Measurements from ENCODE around the gene ITPK1.

GRCh38 chr14:92928961-92929688, 186.6 kb downstream of the ITPK1 start:
- TF ChIP-seq, protein P1, sequence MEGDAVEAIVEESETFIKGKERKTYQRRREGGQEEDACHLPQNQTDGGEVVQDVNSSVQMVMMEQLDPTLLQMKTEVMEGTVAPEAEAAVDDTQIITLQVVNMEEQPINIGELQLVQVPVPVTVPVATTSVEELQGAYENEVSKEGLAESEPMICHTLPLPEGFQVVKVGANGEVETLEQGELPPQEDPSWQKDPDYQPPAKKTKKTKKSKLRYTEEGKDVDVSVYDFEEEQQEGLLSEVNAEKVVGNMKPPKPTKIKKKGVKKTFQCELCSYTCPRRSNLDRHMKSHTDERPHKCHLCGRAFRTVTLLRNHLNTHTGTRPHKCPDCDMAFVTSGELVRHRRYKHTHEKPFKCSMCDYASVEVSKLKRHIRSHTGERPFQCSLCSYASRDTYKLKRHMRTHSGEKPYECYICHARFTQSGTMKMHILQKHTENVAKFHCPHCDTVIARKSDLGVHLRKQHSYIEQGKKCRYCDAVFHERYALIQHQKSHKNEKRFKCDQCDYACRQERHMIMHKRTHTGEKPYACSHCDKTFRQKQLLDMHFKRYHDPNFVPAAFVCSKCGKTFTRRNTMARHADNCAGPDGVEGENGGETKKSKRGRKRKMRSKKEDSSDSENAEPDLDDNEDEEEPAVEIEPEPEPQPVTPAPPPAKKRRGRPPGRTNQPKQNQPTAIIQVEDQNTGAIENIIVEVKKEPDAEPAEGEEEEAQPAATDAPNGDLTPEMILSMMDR (IDR thresholded peaks at IDR 0.05; ENCODE audit: borderline replicate concordance, extremely low read depth, low read length, poor library complexity, severe bottlenecking): no peak
- no peak for TF ChIP-seq EZH2 (IDR thresholded peaks at IDR 0.05; ENCODE audit: borderline replicate concordance, low read depth, low read length, severe bottlenecking)

Data from DND-41 (cell line).